Measurements from ENCODE around the gene SRSF1.

- TF ChIP-seq, protein P1, sequence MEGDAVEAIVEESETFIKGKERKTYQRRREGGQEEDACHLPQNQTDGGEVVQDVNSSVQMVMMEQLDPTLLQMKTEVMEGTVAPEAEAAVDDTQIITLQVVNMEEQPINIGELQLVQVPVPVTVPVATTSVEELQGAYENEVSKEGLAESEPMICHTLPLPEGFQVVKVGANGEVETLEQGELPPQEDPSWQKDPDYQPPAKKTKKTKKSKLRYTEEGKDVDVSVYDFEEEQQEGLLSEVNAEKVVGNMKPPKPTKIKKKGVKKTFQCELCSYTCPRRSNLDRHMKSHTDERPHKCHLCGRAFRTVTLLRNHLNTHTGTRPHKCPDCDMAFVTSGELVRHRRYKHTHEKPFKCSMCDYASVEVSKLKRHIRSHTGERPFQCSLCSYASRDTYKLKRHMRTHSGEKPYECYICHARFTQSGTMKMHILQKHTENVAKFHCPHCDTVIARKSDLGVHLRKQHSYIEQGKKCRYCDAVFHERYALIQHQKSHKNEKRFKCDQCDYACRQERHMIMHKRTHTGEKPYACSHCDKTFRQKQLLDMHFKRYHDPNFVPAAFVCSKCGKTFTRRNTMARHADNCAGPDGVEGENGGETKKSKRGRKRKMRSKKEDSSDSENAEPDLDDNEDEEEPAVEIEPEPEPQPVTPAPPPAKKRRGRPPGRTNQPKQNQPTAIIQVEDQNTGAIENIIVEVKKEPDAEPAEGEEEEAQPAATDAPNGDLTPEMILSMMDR (IDR thresholded peaks at IDR 0.05), result no peak
- TF ChIP-seq POLR2AphosphoS5 (IDR thresholded peaks at IDR 0.05) (no peak), POLR2A (IDR thresholded peaks at IDR 0.05; ENCODE audit: low read depth) (no peak), EP300 (IDR thresholded peaks at IDR 0.05) (no peak)
Observed at GRCh38 chr17:57991537-57991936, 15.5 kb downstream of the SRSF1 start.

All from esophagus muscularis mucosa (tissue), 4 donors.